Stimulated activated memory B cell treated with anti-CD40 and anti-IgM and Interleukin-4, amounts not matched to agents 10 μg/mL and 1 μg/mL and 100 μg/mL, for 72 hours (primary cell): ENCODE data around the gene GLTP.
A peak's percentile ranks its signal among the peaks of the same experiment; 100 is the strongest.
"Not testable (repeated sequence)": the region's sequence is repeated elsewhere in the genome, so short reads cannot be mapped to it uniquely, and the experiment has no call there.

Source experiments
- ATAC-seq: fragments of 150-1000 bp; cut with Tn5 transposase; 2 replicates; pipeline ENCODE4 v1.10.0; 2021
- H3K27ac Mint-ChIP-seq: one replicate; pipeline ENCODE4 v1.8.0; 2022; ENCODE audit warnings: mild to moderate bottlenecking, mixed read lengths
- H3K27me3 Mint-ChIP-seq: one replicate; pipeline ENCODE4 v1.8.0; 2022; ENCODE audit warnings: mixed read lengths
- H3K36me3 Mint-ChIP-seq: one replicate; pipeline ENCODE4 v1.8.0; 2022; ENCODE audit warnings: mixed read lengths
- H3K4me1 Mint-ChIP-seq: one replicate; pipeline ENCODE4 v1.8.0; 2022; ENCODE audit warnings: mixed read lengths
- H3K4me3 Mint-ChIP-seq: one replicate; pipeline ENCODE4 v1.8.0; 2022; ENCODE audit warnings: mild to moderate bottlenecking, moderate library complexity, mixed read lengths
- H3K9me3 Mint-ChIP-seq: one replicate; pipeline ENCODE4 v1.8.0; 2022; ENCODE audit warnings: mixed read lengths

The GLTP gene

GRCh38 chr12:109915171-109916040 is 35.1 kb upstream of the GLTP start:
- H3K36me3 Mint-ChIP-seq = peaks cover 69% of the 10 kb centered on the region
- H3K4me3 Mint-ChIP-seq = no peak overlapping the region
- H3K9me3 Mint-ChIP-seq = no peaks in the 10 kb centered on the region
- no peak overlapping the region for H3K27ac Mint-ChIP-seq
- no peaks in the 10 kb centered on the region for H3K4me1 Mint-ChIP-seq
- ATAC-seq = no peak
- no peaks in the 10 kb centered on the region for H3K27me3 Mint-ChIP-seq

- no peaks in the 10 kb centered on the region for H3K4me1 Mint-ChIP-seq
- no peaks in the 10 kb centered on the region for H3K9me3 Mint-ChIP-seq
- ATAC-seq = no peak
- peaks cover 63% of the 10 kb centered on the region for H3K36me3 Mint-ChIP-seq
- no peak overlapping the region for H3K27ac Mint-ChIP-seq
- H3K27me3 Mint-ChIP-seq = no peaks in the 10 kb centered on the region
- H3K4me3 Mint-ChIP-seq = no peak overlapping the region
Measured at GRCh38 chr12:109914461-109914860, 34.1 kb upstream of the GLTP start.

GRCh38 chr12:109912855-109913321 is 32.5 kb upstream of the GLTP start:
- Mint-ChIP-seq H3K27me3 (no peaks in the 10 kb centered on the region), H3K36me3 (peaks cover 63% of the 10 kb centered on the region), H3K9me3 (no peaks in the 10 kb centered on the region), H3K27ac (peak overlapping the region; percentile 46), H3K4me3 (no peak overlapping the region), H3K4me1 (no peaks in the 10 kb centered on the region)
- no peak for ATAC-seq

DNA sequence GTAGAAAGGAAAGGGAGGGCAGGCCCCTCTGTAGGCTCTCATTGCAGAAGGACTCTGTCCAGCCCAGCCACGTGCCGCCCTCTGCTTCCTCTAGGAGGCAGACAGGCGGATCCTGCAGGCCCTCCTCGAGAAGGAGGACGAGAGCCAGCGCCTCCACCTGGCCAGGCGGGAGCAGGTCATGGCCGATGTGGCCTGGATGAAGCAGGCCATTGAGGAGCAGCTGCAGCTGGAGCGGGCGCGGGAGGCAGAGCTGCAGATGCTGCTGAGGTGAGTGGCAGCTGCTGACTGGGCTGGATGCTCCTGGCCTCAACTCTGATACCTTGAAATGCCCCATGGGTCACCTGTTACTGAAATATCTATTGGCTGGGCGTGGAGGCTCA is 30.6 kb upstream of the GLTP start:
- Mint-ChIP-seq H3K4me3 (no peak overlapping the region), H3K27ac (peak overlapping the region; percentile 55), H3K4me1 (no peaks in the 10 kb centered on the region), H3K27me3 (no peaks in the 10 kb centered on the region), H3K36me3 (peaks cover 72% of the 10 kb centered on the region), H3K9me3 (no peaks in the 10 kb centered on the region)
- ATAC-seq = no peak

- H3K27me3 Mint-ChIP-seq = no peaks in the 10 kb centered on the region
- no peak for ATAC-seq
- peaks cover 69% of the 10 kb centered on the region for H3K36me3 Mint-ChIP-seq
- no peaks in the 10 kb centered on the region for H3K9me3 Mint-ChIP-seq
- H3K4me1 Mint-ChIP-seq = no peaks in the 10 kb centered on the region
- H3K4me3 Mint-ChIP-seq = no peak overlapping the region
- H3K27ac Mint-ChIP-seq = peak overlapping the region; percentile 55
Measured at GRCh38 chr12:109910254-109910968, 30.1 kb upstream of the GLTP start.

DNA sequence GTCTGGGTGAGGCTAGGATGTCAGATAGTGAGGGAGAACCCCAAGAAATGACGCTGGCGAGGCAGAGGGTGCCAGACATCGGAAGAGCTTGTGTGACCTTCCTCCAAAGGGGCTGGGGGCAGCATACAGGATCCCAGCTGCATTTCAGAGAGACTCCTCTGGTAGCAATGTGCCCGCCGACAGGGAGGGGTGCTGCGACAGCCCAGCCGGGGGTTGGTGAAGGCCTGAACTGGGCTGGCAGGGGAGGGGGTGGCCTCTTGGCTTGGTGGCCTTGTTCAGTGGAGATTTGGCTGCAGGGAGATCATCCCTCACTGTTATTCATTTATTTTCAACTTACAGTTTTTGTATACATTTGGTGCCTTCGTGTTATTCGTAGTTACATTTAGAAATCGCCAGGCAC is 25.0 kb upstream of the GLTP start:
- H3K4me1 Mint-ChIP-seq = peaks cover 17% of the 10 kb centered on the region
- no peaks in the 10 kb centered on the region for H3K27me3 Mint-ChIP-seq
- H3K4me3 Mint-ChIP-seq = no peak overlapping the region
- H3K36me3 Mint-ChIP-seq = peaks cover 60% of the 10 kb centered on the region
- H3K27ac Mint-ChIP-seq = no peak overlapping the region
- no peaks in the 10 kb centered on the region for H3K9me3 Mint-ChIP-seq
- ATAC-seq = no peak

DNA sequence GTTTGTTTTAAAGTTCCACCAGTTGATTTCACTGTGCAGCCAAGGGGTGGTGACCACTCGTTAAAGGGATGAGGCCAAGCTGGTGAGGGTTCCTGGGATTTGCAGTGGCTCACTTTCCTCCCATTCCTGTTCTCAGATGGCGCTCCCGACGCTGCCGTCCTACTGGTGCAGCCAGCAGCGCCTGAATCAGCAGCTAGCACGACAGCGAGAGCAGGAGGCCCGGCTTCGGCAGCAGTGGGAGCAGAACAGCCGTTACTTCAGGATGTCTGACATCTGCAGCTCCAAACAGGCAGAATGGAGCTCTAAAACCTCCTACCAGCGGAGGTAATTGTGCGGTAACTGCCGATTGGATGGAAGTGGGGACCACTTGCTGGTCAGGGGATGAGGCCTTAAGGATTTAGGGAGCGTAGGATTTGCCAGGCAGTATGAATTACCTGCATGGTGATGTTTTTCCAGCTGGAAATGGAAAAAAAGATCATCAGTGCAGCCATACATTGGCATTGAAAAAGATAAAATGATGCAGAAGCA is 22.6 kb upstream of the GLTP start:
- Mint-ChIP-seq H3K4me3 (no peak overlapping the region), H3K27me3 (no peaks in the 10 kb centered on the region), H3K36me3 (peaks cover 48% of the 10 kb centered on the region), H3K9me3 (no peaks in the 10 kb centered on the region), H3K27ac (no peak overlapping the region), H3K4me1 (peaks cover 23% of the 10 kb centered on the region)
- no peak for ATAC-seq

GRCh38 chr12:109900752-109901580 is 20.6 kb upstream of the GLTP start:
- Mint-ChIP-seq H3K27me3 (no peaks in the 10 kb centered on the region), H3K4me3 (peak overlapping the region; percentile 80), H3K36me3 (peaks cover 28% of the 10 kb centered on the region), H3K27ac (peak overlapping the region; percentile 88), H3K4me1 (peaks cover 23% of the 10 kb centered on the region), H3K9me3 (no peaks in the 10 kb centered on the region)
- ATAC-seq = peak; percentile 39

- Mint-ChIP-seq H3K27ac (peak within 1 kb of the TSS; percentile 88), H3K9me3 (no peaks in the 10 kb centered on the region), H3K4me3 (peak within 1 kb of the TSS; percentile 80), H3K36me3 (peaks cover 22% of the 10 kb centered on the region), H3K4me1 (peaks cover 23% of the 10 kb centered on the region), H3K27me3 (no peaks in the 10 kb centered on the region)
- peak; percentile 92 for ATAC-seq
Measured at GRCh38 chr12:109899783-109900751, 19.7 kb upstream of the GLTP start, which contains the start of gene TCHP. TSS of gene TCHP (plus strand) at chr12:109900274. CDS start at chr12:109903027, 2,753 bp downstream.

GRCh38 chr12:109899345-109899744 is 19.0 kb upstream of the GLTP start:
- peak overlapping the region; percentile 88 for H3K27ac Mint-ChIP-seq
- H3K4me3 Mint-ChIP-seq = peak overlapping the region; percentile 80
- peaks cover 23% of the 10 kb centered on the region for H3K4me1 Mint-ChIP-seq
- not testable (repeated sequence) for ATAC-seq, H3K27me3 Mint-ChIP-seq, H3K9me3 Mint-ChIP-seq
- H3K36me3 Mint-ChIP-seq = peaks cover 15% of the 10 kb centered on the region

DNA sequence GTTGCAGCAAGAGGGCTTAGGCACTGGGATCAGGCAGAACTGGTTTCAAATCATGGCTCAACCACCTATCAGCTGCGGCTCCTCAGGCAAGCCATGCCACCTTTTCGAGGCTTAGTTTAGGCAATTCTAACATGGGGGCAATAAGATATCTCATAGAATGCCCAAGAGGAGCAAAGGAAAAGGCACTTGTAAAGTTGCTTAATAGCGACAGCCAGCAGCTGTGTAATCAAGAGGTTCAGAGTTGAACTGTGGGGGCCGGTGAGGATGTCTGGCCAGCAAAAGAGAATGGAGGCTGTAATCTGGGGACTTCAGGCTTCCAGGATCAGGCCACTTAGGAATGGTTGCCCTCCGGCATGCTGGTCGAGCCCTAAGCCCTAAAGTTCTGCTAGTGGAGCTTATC is 16.7 kb upstream of the GLTP start:
- H3K27ac Mint-ChIP-seq = no peak overlapping the region
- no peaks in the 10 kb centered on the region for H3K27me3 Mint-ChIP-seq
- no peaks in the 10 kb centered on the region for H3K9me3 Mint-ChIP-seq
- ATAC-seq = no peak
- H3K4me3 Mint-ChIP-seq = no peak overlapping the region
- H3K36me3 Mint-ChIP-seq = no peaks in the 10 kb centered on the region
- H3K4me1 Mint-ChIP-seq = peaks cover 41% of the 10 kb centered on the region

DNA sequence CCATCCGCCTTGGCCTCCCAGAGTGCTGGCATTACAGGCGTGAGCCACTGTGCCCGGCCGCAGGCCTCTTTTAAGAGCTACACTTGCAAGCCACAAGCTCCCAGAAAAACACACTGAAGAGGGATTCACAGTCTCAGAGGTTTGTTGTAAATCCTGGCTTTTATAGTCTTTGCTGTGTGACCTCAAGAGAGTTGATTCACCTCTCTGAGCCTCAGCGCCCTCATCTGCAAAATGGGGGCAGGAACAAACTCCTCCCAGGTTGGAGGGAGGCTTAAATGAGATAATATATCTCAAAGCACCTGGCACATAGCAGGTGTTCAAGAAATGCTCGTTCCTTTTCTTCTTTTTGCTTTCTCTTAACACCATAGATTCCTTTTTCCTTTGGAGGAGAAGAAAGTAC is 15.8 kb upstream of the GLTP start:
- H3K36me3 Mint-ChIP-seq = no peaks in the 10 kb centered on the region
- no peaks in the 10 kb centered on the region for H3K9me3 Mint-ChIP-seq
- H3K4me1 Mint-ChIP-seq = peaks cover 38% of the 10 kb centered on the region
- no peaks in the 10 kb centered on the region for H3K27me3 Mint-ChIP-seq
- no peak overlapping the region for H3K27ac Mint-ChIP-seq
- ATAC-seq = no peak
- no peak overlapping the region for H3K4me3 Mint-ChIP-seq

DNA sequence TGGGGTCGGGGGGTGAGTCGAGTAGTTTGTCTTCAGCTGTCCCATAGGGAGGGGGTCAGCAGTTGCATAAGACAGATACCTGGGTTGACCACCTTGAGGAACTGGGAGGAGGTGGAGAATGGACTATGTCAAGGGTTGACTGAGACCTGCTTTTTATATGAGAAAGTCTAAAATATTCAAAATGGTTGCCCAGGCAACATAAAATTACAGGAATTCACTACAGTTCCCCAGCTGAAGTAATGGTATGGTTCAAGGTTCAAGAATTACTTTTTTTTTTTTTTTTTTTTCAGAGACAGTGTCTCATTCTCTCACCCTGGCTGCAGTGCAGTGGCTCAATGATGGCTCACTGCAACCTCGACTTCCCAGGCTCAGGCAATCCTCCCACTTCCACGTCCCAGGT is 14.6 kb upstream of the GLTP start:
- ATAC-seq = no peak
- Mint-ChIP-seq H3K9me3 (no peaks in the 10 kb centered on the region), H3K4me3 (no peak overlapping the region), H3K27ac (no peak overlapping the region), H3K4me1 (peaks cover 28% of the 10 kb centered on the region), H3K27me3 (no peaks in the 10 kb centered on the region), H3K36me3 (no peaks in the 10 kb centered on the region)
